GM19035 (cell line): ENCODE results near the gene AKAP6.

Source experiments
- ATAC-seq: cut with Tn5 transposase; IDR thresholded peaks from one replicate; pipeline ENCODE4 v1.9.1; 2021; ENCODE audit not compliant: unreplicated experiment

AKAP6 gene

GRCh38 chr14:32607399-32607798 lies 278.3 kb downstream of the AKAP6 start:
- ATAC-seq: no peak

GRCh38 chr14:32608857-32609256 lies 279.8 kb downstream of the AKAP6 start:
- ATAC-seq: no peak

GRCh38 chr14:32609388-32609787 lies 280.3 kb downstream of the AKAP6 start:
- ATAC-seq: no peak

- no peak for ATAC-seq
These were observed 282.7 kb downstream of the AKAP6 start for GRCh38 chr14:32611752-32612151.

- no peak for ATAC-seq
These were observed 289.9 kb downstream of the AKAP6 start for GRCh38 chr14:32618991-32619390.

GRCh38 chr14:32620303-32620702 lies 291.2 kb downstream of the AKAP6 start:
- ATAC-seq: no peak

GRCh38 chr14:32620724-32621123 lies 291.6 kb downstream of the AKAP6 start:
- no peak for ATAC-seq

GRCh38 chr14:32621585-32621984 lies 292.5 kb downstream of the AKAP6 start:
- no peak for ATAC-seq

- ATAC-seq: no peak
These were observed 293.6 kb downstream of the AKAP6 start for GRCh38 chr14:32622742-32623141.

- no peak for ATAC-seq
These were observed 294.4 kb downstream of the AKAP6 start for GRCh38 chr14:32623300-32624093.

GRCh38 chr14:32625211-32625610 lies 296.1 kb downstream of the AKAP6 start:
- no peak for ATAC-seq

- no peak for ATAC-seq
These were observed 298.6 kb downstream of the AKAP6 start for GRCh38 chr14:32627545-32628298.

- ATAC-seq: no peak
These were observed 300.1 kb downstream of the AKAP6 start for GRCh38 chr14:32629236-32629635.

GRCh38 chr14:32630701-32631100 lies 301.6 kb downstream of the AKAP6 start:
- no peak for ATAC-seq

GRCh38 chr14:32633224-32633859 lies 304.2 kb downstream of the AKAP6 start:
- no peak for ATAC-seq

- no peak for ATAC-seq
These were observed 304.8 kb downstream of the AKAP6 start for GRCh38 chr14:32633930-32634329.

GRCh38 chr14:32635061-32635719 lies 306.1 kb downstream of the AKAP6 start:
- ATAC-seq: no peak

- no peak for ATAC-seq
These were observed 308.5 kb downstream of the AKAP6 start for GRCh38 chr14:32637582-32637981.

GRCh38 chr14:32639208-32639607 lies 310.1 kb downstream of the AKAP6 start:
- ATAC-seq: no peak

GRCh38 chr14:32645551-32645950 lies 316.5 kb downstream of the AKAP6 start:
- no peak for ATAC-seq

- ATAC-seq: no peak
These were observed 319.3 kb downstream of the AKAP6 start for GRCh38 chr14:32648434-32648833.
